Vagina (tissue), 2 donors: ENCODE measurements around the gene PTPRN2. TPM values are rescaled to one million over a fixed set of nuclear protein-coding genes. Genes with fewer than 3 reads are reported as not detected.
"Not testable (repeated sequence)": the region's sequence is repeated elsewhere in the genome, so short reads cannot be mapped to it uniquely, and the experiment has no call there.

Source experiments
- DNase-seq, 2 donors: peaks; one replicate each; pipeline ENCODE4 v3.0.0-alpha.2; 2017; ENCODE audit errors: extremely low spot score in 2 of 2
- H3K27ac ChIP-seq: fragments of 200-600 bp; sonication (generic); one replicate; pipeline ENCODE4 v1.5.1; 2019
- H3K27me3 ChIP-seq: fragments of 200-600 bp; sonication (generic); one replicate; pipeline ENCODE4 v1.5.1; 2019
- H3K36me3 ChIP-seq, 2 donors: fragments of 200-600 bp; sonication (generic); one replicate each; pipeline ENCODE4 v1.5.1; 2017 to 2019
- H3K4me1 ChIP-seq: fragments of 200-600 bp; sonication (generic); one replicate; pipeline ENCODE4 v1.5.1; 2019
- H3K4me3 ChIP-seq, 2 donors: fragments of 200-600 bp; sonication (generic); 1 replicate in 1 of 2; 2 replicates in 1 of 2; pipeline ENCODE4 v1.5.1; 2016 to 2019
- H3K9me3 ChIP-seq: fragments of 200-600 bp; sonication (generic); one replicate; pipeline ENCODE4 v1.5.1; 2019
- CTCF ChIP-seq, 3 experiments: fragments of 450-650 bp in 2 of 3; fragments of 200-600 bp in 1 of 3; sonication (generic) in 1 of 3; IDR thresholded peaks; one replicate each; pipeline ENCODE4 v1.5.1; 2017 to 2019; ENCODE audit warnings: antibody characterized with exemption in 3 of 3, mild to moderate bottlenecking in 2 of 3, moderate library complexity in 2 of 3
- POLR2A ChIP-seq, 2 donors: fragments of 450-650 bp; IDR thresholded peaks; one replicate each; pipeline ENCODE4 v1.6.1; 2017; ENCODE audit warnings: antibody characterized with exemption in 2 of 2, mild to moderate bottlenecking in 2 of 2, moderate library complexity in 2 of 2
- POLR2AphosphoS5 ChIP-seq, 2 donors: sonication (generic); formaldehyde crosslinking; IDR thresholded peaks; one replicate each; pipeline ENCODE4 v1.9.0; 2017; ENCODE audit warnings: antibody characterized with exemption in 2 of 2, mild to moderate bottlenecking in 2 of 2, low read depth in 1 of 2; ENCODE audit not compliant: insufficient read depth in 1 of 2
- intact Hi-C: fragments of 100-400 bp; cut with DNase I; formaldehyde crosslinking; loops from one replicate; pipeline ENCODE4 v1.15.1; 2023
- total RNA-seq: library from RNA; depleted of rRNA; stranded (reverse); fragments of >200 nt; gene quantifications from one replicate; pipeline ENCODE4 v1.2.3, GENCODE V29; 2016

The PTPRN2 gene
- total RNA-seq, 1 donor from 2014 or later: 7.4 TPM

GRCh38 chr7:157985636-157986035 is 602.0 kb downstream of the PTPRN2 start:
- intact Hi-C loops: no loop called here
- Histone ChIP-seq H3K4me1 (no peaks in the 10 kb centered on the region), H3K4me3 (no peak overlapping the region), H3K36me3 (no peaks in the 10 kb centered on the region), H3K27ac (no peak overlapping the region), H3K9me3 (no peaks in the 10 kb centered on the region), H3K27me3 (no peaks in the 10 kb centered on the region)
- TF ChIP-seq POLR2A (IDR thresholded peaks at IDR 0.05) (no peak), POLR2AphosphoS5 (IDR thresholded peaks at IDR 0.05; ENCODE audit: insufficient read depth in 1 of 2, low read depth in 1 of 2) (no peak), CTCF (IDR thresholded peaks at IDR 0.05) (no peak)
- DNase-seq: no peak

GRCh38 chr7:157984423-157985163 is 603.0 kb downstream of the PTPRN2 start:
- intact Hi-C loops: no loop called here
- Histone ChIP-seq H3K4me1 (no peaks in the 10 kb centered on the region), H3K27me3 (no peaks in the 10 kb centered on the region), H3K4me3 (no peak overlapping the region), H3K27ac (no peak overlapping the region), H3K36me3 (no peaks in the 10 kb centered on the region), H3K9me3 (no peaks in the 10 kb centered on the region)
- DNase-seq: no peak
- TF ChIP-seq CTCF (IDR thresholded peaks at IDR 0.05) (no peak), POLR2AphosphoS5 (IDR thresholded peaks at IDR 0.05; ENCODE audit: insufficient read depth in 1 of 2, low read depth in 1 of 2) (no peak), POLR2A (IDR thresholded peaks at IDR 0.05) (no peak)

GRCh38 chr7:157983502-157984422 is 603.9 kb downstream of the PTPRN2 start:
- no peak for TF ChIP-seq POLR2A (IDR thresholded peaks at IDR 0.05)
- no peak overlapping the region for H3K4me3 ChIP-seq
- intact Hi-C loops: no loop called here
- H3K36me3 ChIP-seq: no peaks in the 10 kb centered on the region
- no peak for DNase-seq
- no peaks in the 10 kb centered on the region for H3K9me3 ChIP-seq
- H3K27ac ChIP-seq: no peak overlapping the region
- no peaks in the 10 kb centered on the region for H3K27me3 ChIP-seq
- no peaks in the 10 kb centered on the region for H3K4me1 ChIP-seq

- no peak for DNase-seq
- H3K36me3 ChIP-seq: no peaks in the 10 kb centered on the region
- H3K4me3 ChIP-seq: no peak overlapping the region
- H3K27me3 ChIP-seq: no peaks in the 10 kb centered on the region
- no peaks in the 10 kb centered on the region for H3K4me1 ChIP-seq
- no peaks in the 10 kb centered on the region for H3K9me3 ChIP-seq
- no peak overlapping the region for H3K27ac ChIP-seq
- TF ChIP-seq POLR2A (IDR thresholded peaks at IDR 0.05) (no peak), POLR2AphosphoS5 (IDR thresholded peaks at IDR 0.05; ENCODE audit: insufficient read depth in 1 of 2, low read depth in 1 of 2) (no peak), CTCF (IDR thresholded peaks at IDR 0.05) (no peak)
- intact Hi-C loops: no loop called here
These were observed 605.8 kb downstream of the PTPRN2 start for GRCh38 chr7:157981778-157982177.

GRCh38 chr7:157980774-157981173 is 606.8 kb downstream of the PTPRN2 start:
- Histone ChIP-seq H3K27ac (no peak overlapping the region), H3K36me3 (no peaks in the 10 kb centered on the region), H3K4me3 (no peak overlapping the region), H3K9me3 (no peaks in the 10 kb centered on the region), H3K4me1 (no peaks in the 10 kb centered on the region), H3K27me3 (no peaks in the 10 kb centered on the region)
- no peak for DNase-seq
- TF ChIP-seq CTCF (IDR thresholded peaks at IDR 0.05) (no peak), POLR2AphosphoS5 (IDR thresholded peaks at IDR 0.05; ENCODE audit: insufficient read depth in 1 of 2, low read depth in 1 of 2) (no peak), POLR2A (IDR thresholded peaks at IDR 0.05) (no peak)
- intact Hi-C loops: no loop called here

GRCh38 chr7:157980341-157980731 is 607.3 kb downstream of the PTPRN2 start:
- H3K36me3 ChIP-seq, H3K9me3 ChIP-seq, intact Hi-C loops, H3K27me3 ChIP-seq, H3K27ac ChIP-seq, DNase-seq, H3K4me1 ChIP-seq, H3K4me3 ChIP-seq: not testable (repeated sequence)
